ENCODE results near the gene PASK. TPM values are rescaled to one million over a fixed set of nuclear protein-coding genes. Genes with fewer than 3 reads are reported as not detected.

Gene PASK
- total RNA-seq, 1 experiment from 2014 or later: 80.9 TPM

GRCh38 chr2:241091201-241091600 is 58.1 kb downstream of the PASK start:
- TF ChIP-seq ZBTB21 (CRISPR knock-in tag; IDR thresholded peaks at IDR 0.05; ENCODE audit: borderline replicate concordance): no peak
- peaks cover 29% of the 10 kb centered on the region for H3K4me1 Mint-ChIP-seq
- peak overlapping the region; percentile 20; the same call in 1 of the 2 replicates for H3K27ac Mint-ChIP-seq
- H3K9me3 Mint-ChIP-seq: no peaks in the 10 kb centered on the region
- POLR2A ChIA-PET: interaction anchor here (0.9 kb wide), 1 partner anchor 59 kb away, joined by 3 read pairs; the partner anchor contains the start of gene PPP1R7
- no peaks in the 10 kb centered on the region for H3K27me3 Mint-ChIP-seq (ENCODE audit: low read depth)
- DNase-seq (ENCODE audit: low spot score) (no peak), ATAC-seq (no peak; the same call in 1 of the 2 replicates)
- peaks cover 23% of the 10 kb centered on the region for H3K36me3 Mint-ChIP-seq
- H3K4me3 Mint-ChIP-seq: no peak overlapping the region
- CTCF ChIA-PET: interaction anchor here (2.0 kb wide), 1 partner anchor 13 kb away, joined by 7 read pairs; no protein-coding TSS in a partner anchor

GRCh38 chr2:241088791-241089732 is 60.2 kb downstream of the PASK start:
- TF ChIP-seq ZNF416 (CRISPR knock-in tag; IDR thresholded peaks at IDR 0.05) (no peak), ESRRA (CRISPR knock-in tag; IDR thresholded peaks at IDR 0.05; ENCODE audit: borderline replicate concordance) (no peak), CREM (CRISPR knock-in tag; IDR thresholded peaks at IDR 0.05) (no peak), ZNF219 (CRISPR knock-in tag; IDR thresholded peaks at IDR 0.05; ENCODE audit: borderline replicate concordance) (no peak), FOXP4 (CRISPR knock-in tag; IDR thresholded peaks at IDR 0.05) (no peak), KAT7 (CRISPR knock-in tag; IDR thresholded peaks at IDR 0.05; ENCODE audit: borderline replicate concordance) (no peak), EMX1 (CRISPR knock-in tag; IDR thresholded peaks at IDR 0.05) (no peak), ZNF396 (CRISPR knock-in tag; IDR thresholded peaks at IDR 0.05; ENCODE audit: borderline replicate concordance) (no peak), JUN (CRISPR knock-in tag; IDR thresholded peaks at IDR 0.05) (no peak), USF1 (CRISPR knock-in tag; IDR thresholded peaks at IDR 0.05) (no peak), ZNF281 (CRISPR knock-in tag; IDR thresholded peaks at IDR 0.05) (no peak), MAX (CRISPR knock-in tag; IDR thresholded peaks at IDR 0.05) (no peak), ZNF121 (CRISPR knock-in tag; IDR thresholded peaks at IDR 0.05) (no peak), AFF4 (CRISPR knock-in tag; IDR thresholded peaks at IDR 0.05; ENCODE audit: borderline replicate concordance) (no peak)
- Mint-ChIP-seq H3K9me3 (no peaks in the 10 kb centered on the region), H3K4me1 (peaks cover 11% of the 10 kb centered on the region), H3K27me3 (ENCODE audit: low read depth) (no peaks in the 10 kb centered on the region), H3K36me3 (peaks cover 11% of the 10 kb centered on the region), H3K27ac (peak overlapping the region; percentile 45; the same call in 1 of the 2 replicates), H3K4me3 (no peak overlapping the region)
- ChIA-PET CTCF (interaction anchor here (1.3 kb wide), 1 partner anchor 11 kb away, joined by 4 read pairs; no protein-coding TSS in a partner anchor), POLR2A (no interaction called here)
- DNase-seq (ENCODE audit: low spot score) (no peak), ATAC-seq (no peak)
